ENCODE results near the gene ADCK1. TPM values are rescaled to one million over a fixed set of nuclear protein-coding genes. Genes with fewer than 3 reads are reported as not detected.

The ADCK1 gene
- total RNA-seq, 1 experiment from 2014 or later: 10.1 TPM

- intact Hi-C loops (cut with micrococcal nuclease; ENCODE audit: unreplicated experiment): no loop called here
- in situ Hi-C loops (cut with HindIII; ENCODE audit: low pct_unique_long_range_greater_than_20kb, low sequenced_read_pairs): no loop called here
- no peak for TF ChIP-seq POLR2AphosphoS5 (IDR thresholded peaks at IDR 0.05; ENCODE audit: low read depth, low read length)
- TF ChIP-seq SIN3A (IDR thresholded peaks at IDR 0.05; ENCODE audit: borderline replicate concordance, insufficient read depth, low read depth, low read length): no peak
- TF ChIP-seq CTCF (IDR thresholded peaks at IDR 0.05): no peak
- no peak for TF ChIP-seq TCF7L2 (IDR thresholded peaks at IDR 0.05; ENCODE audit: low read depth, low read length)
- TF ChIP-seq REST (IDR thresholded peaks at IDR 0.05; ENCODE audit: insufficient read depth in 1 of 2, low read depth in 2 of 2, low read length in 1 of 2): no peak
- no peaks in the 10 kb centered on the region for H3K4me1 ChIP-seq (ENCODE audit: control insufficient read depth, insufficient read depth, low read length)
- no TSS peak for BruUV-seq (replicated peaks)
- H3K27ac ChIP-seq (ENCODE audit: low read length): no peak overlapping the region
- H3K9me3 ChIP-seq (ENCODE audit: control insufficient read depth, insufficient read depth, low read depth, low read length): no peaks in the 10 kb centered on the region
- peaks cover 2% of the 10 kb centered on the region; the same call in 1 of the 2 replicates for H3K27me3 ChIP-seq (ENCODE audit: control insufficient read depth, insufficient read depth, low read length)
- ChIA-PET CTCF (no interaction called here), POLR2A (no interaction called here)
- no peak for ATAC-seq
- no peak for DNase-seq (ENCODE audit: low read depth, low spot score)
- no peaks in the 10 kb centered on the region for H3K36me3 ChIP-seq (ENCODE audit: control insufficient read depth, insufficient read depth, low read length)
- no peak overlapping the region for H3K4me3 ChIP-seq (ENCODE audit: low read depth in 2 of 2, low read length in 2 of 2)
Measured at GRCh38 chr14:77973246-77973645, 173.3 kb downstream of the ADCK1 start.

GRCh38 chr14:77976591-77976990 lies 176.7 kb downstream of the ADCK1 start:
- Histone ChIP-seq H3K9me3 (ENCODE audit: control insufficient read depth, insufficient read depth, low read depth, low read length) (no peaks in the 10 kb centered on the region), H3K4me3 (ENCODE audit: low read depth in 2 of 2, low read length in 2 of 2) (no peak overlapping the region), H3K4me1 (ENCODE audit: control insufficient read depth, insufficient read depth, low read length) (no peaks in the 10 kb centered on the region), H3K36me3 (ENCODE audit: control insufficient read depth, insufficient read depth, low read length) (no peaks in the 10 kb centered on the region), H3K27ac (ENCODE audit: low read length) (no peak overlapping the region), H3K27me3 (ENCODE audit: control insufficient read depth, insufficient read depth, low read length) (peaks cover 2% of the 10 kb centered on the region; the same call in 1 of the 2 replicates)
- ChIA-PET POLR2A (interaction anchor here (0.7 kb wide), 1 partner anchor 10 kb away, joined by 3 read pairs; no protein-coding TSS in a partner anchor), CTCF (no interaction called here)
- TF ChIP-seq SIN3A (IDR thresholded peaks at IDR 0.05; ENCODE audit: borderline replicate concordance, insufficient read depth, low read depth, low read length): no peak
- TF ChIP-seq REST (IDR thresholded peaks at IDR 0.05; ENCODE audit: insufficient read depth in 1 of 2, low read depth in 2 of 2, low read length in 1 of 2): no peak
- TF ChIP-seq TCF7L2 (IDR thresholded peaks at IDR 0.05; ENCODE audit: low read depth, low read length): no peak
- no peak for TF ChIP-seq POLR2AphosphoS5 (IDR thresholded peaks at IDR 0.05; ENCODE audit: low read depth, low read length)
- TF ChIP-seq CTCF (IDR thresholded peaks at IDR 0.05): no peak
- intact Hi-C loops (cut with micrococcal nuclease; ENCODE audit: unreplicated experiment) (no loop called here), in situ Hi-C loops (cut with HindIII; ENCODE audit: low pct_unique_long_range_greater_than_20kb, low sequenced_read_pairs) (no loop called here)
- DNase-seq (ENCODE audit: low read depth, low spot score): no peak
- ATAC-seq: no peak
- no TSS peak for BruUV-seq (replicated peaks)
